HL-60 (cell line): Measurements from ENCODE around the gene TNFRSF8.
"Not testable (repeated sequence)": the region's sequence is repeated elsewhere in the genome, so short reads cannot be mapped to it uniquely, and the experiment has no call there.

ENCODE experiments used
- DNase-seq, 2 experiments: peaks; one replicate each; pipeline ENCODE4 v3.0.0-alpha.2; 2010 to 2020; ENCODE audit warnings: low read depth in 1 of 2, low spot score in 1 of 2
- H3K27ac ChIP-seq: fragments of 250-450 bp; sonication (Bioruptor Pico); replicated peaks from 2 replicates; pipeline ENCODE4 v1.5.1; 2020; ENCODE audit warnings: mild to moderate bottlenecking, moderate library complexity
- H3K27me3 ChIP-seq: fragments of 250-450 bp; sonication (Bioruptor Pico); 2 replicates; pipeline ENCODE4 v1.5.1; 2021; ENCODE audit warnings: mild to moderate bottlenecking, moderate library complexity; ENCODE audit not compliant: insufficient read depth, poor library complexity, severe bottlenecking
- H3K4me3 ChIP-seq: replicated peaks from 2 replicates; pipeline ENCODE4 v1.5.1; 2011; ENCODE audit warnings: mild to moderate bottlenecking, control low read depth, low read length; ENCODE audit not compliant: insufficient read depth
- GABPA ChIP-seq: IDR thresholded peaks from 2 replicates; pipeline ENCODE4 v1.6.1; 2012; ENCODE audit warnings: low read depth
- POLR2AphosphoS5 ChIP-seq: IDR thresholded peaks from 2 replicates; pipeline ENCODE4 v1.6.1; 2012; ENCODE audit warnings: low read depth
- REST ChIP-seq: IDR thresholded peaks from 2 replicates; pipeline ENCODE4 v1.6.1; 2012; ENCODE audit warnings: low read depth; ENCODE audit not compliant: insufficient replicate concordance
- SPI1 ChIP-seq: IDR thresholded peaks from 2 replicates; pipeline ENCODE4 v1.6.1; 2012; ENCODE audit warnings: low read depth, mild to moderate bottlenecking, borderline replicate concordance
- TF ChIP-seq, protein P1 (sequence below): IDR thresholded peaks from one replicate; pipeline ENCODE4 v1.5.1; 2011; ENCODE audit warnings: low read length, control low read depth, inconsistent platforms; ENCODE audit not compliant: insufficient read depth

The TNFRSF8 gene

GRCh38 chr1:12104417-12104816 is 41.3 kb downstream of the TNFRSF8 start:
- no peak overlapping the region for H3K4me3 ChIP-seq
- no peak for DNase-seq
- no peak for TF ChIP-seq GABPA
- TF ChIP-seq, protein P1, sequence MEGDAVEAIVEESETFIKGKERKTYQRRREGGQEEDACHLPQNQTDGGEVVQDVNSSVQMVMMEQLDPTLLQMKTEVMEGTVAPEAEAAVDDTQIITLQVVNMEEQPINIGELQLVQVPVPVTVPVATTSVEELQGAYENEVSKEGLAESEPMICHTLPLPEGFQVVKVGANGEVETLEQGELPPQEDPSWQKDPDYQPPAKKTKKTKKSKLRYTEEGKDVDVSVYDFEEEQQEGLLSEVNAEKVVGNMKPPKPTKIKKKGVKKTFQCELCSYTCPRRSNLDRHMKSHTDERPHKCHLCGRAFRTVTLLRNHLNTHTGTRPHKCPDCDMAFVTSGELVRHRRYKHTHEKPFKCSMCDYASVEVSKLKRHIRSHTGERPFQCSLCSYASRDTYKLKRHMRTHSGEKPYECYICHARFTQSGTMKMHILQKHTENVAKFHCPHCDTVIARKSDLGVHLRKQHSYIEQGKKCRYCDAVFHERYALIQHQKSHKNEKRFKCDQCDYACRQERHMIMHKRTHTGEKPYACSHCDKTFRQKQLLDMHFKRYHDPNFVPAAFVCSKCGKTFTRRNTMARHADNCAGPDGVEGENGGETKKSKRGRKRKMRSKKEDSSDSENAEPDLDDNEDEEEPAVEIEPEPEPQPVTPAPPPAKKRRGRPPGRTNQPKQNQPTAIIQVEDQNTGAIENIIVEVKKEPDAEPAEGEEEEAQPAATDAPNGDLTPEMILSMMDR, result no peak
- TF ChIP-seq POLR2AphosphoS5, result no peak
- TF ChIP-seq SPI1, result no peak
- TF ChIP-seq REST, result no peak
- H3K27ac ChIP-seq, result no peak overlapping the region
- no peaks in the 10 kb centered on the region for H3K27me3 ChIP-seq

GRCh38 chr1:12106153-12106552 is 43.0 kb downstream of the TNFRSF8 start:
- DNase-seq, result no peak
- Histone ChIP-seq H3K27me3 (no peaks in the 10 kb centered on the region), H3K4me3 (no peak overlapping the region), H3K27ac (no peak overlapping the region)
- TF ChIP-seq POLR2AphosphoS5 (no peak), GABPA (no peak), SPI1 (no peak), REST (no peak)
- TF ChIP-seq, protein P1, result no peak

- not testable (repeated sequence) for H3K27me3 ChIP-seq, H3K27ac ChIP-seq, H3K4me3 ChIP-seq, DNase-seq
- TF ChIP-seq, protein P1, result peak; percentile 84
These were observed 43.8 kb downstream of the TNFRSF8 start for GRCh38 chr1:12106861-12107260.

- no peak for DNase-seq
- TF ChIP-seq SPI1 (no peak), GABPA (no peak), REST (no peak), POLR2AphosphoS5 (no peak)
- TF ChIP-seq, protein P1, result no peak
- Histone ChIP-seq H3K27ac (no peak overlapping the region), H3K4me3 (no peak overlapping the region), H3K27me3 (no peaks in the 10 kb centered on the region)
These were observed 44.6 kb downstream of the TNFRSF8 start for GRCh38 chr1:12107718-12108117.
